GM23248 (cell line): Measurements from ENCODE around the gene PFKFB2. TPM values are rescaled to one million over a fixed set of nuclear protein-coding genes. Genes with fewer than 3 reads are reported as not detected.

Experiments
- DNase-seq: peaks from one replicate; pipeline ENCODE4 v3.0.0-alpha.2; 2015
- H2AFZ ChIP-seq: fragments of 200-600 bp; sonication (generic); 2 replicates; pipeline ENCODE4 v1.6.1; 2016; ENCODE audit warnings: antibody characterized with exemption
- H3F3A ChIP-seq: fragments of 200-600 bp; sonication (generic); 2 replicates; pipeline ENCODE4 v1.6.1; 2016; ENCODE audit warnings: mild to moderate bottlenecking, antibody characterized with exemption, mixed run types; ENCODE audit not compliant: insufficient read depth
- H3K27ac ChIP-seq: fragments of 200-600 bp; sonication (generic); 2 replicates; pipeline ENCODE4 v1.5.1; 2016; ENCODE audit warnings: mild to moderate bottlenecking
- H3K27me3 ChIP-seq: fragments of 200-600 bp; sonication (generic); replicated peaks from 2 replicates; pipeline ENCODE4 v1.6.1; 2016; ENCODE audit warnings: mild to moderate bottlenecking; ENCODE audit not compliant: insufficient read depth
- H3K36me3 ChIP-seq: fragments of 200-600 bp; sonication (generic); 2 replicates; pipeline ENCODE4 v1.6.1; 2016; ENCODE audit warnings: low read depth, mild to moderate bottlenecking
- H3K4me1 ChIP-seq: fragments of 200-600 bp; sonication (generic); 2 replicates; pipeline ENCODE4 v1.6.1; 2016; ENCODE audit warnings: mild to moderate bottlenecking; ENCODE audit not compliant: insufficient read depth
- H3K4me2 ChIP-seq: fragments of 200-600 bp; sonication (generic); one replicate; pipeline ENCODE4 v1.6.1; 2016; ENCODE audit warnings: mild to moderate bottlenecking; ENCODE audit not compliant: unreplicated experiment
- H3K4me3 ChIP-seq: fragments of 200-600 bp; sonication (generic); 2 replicates; pipeline ENCODE4 v1.5.1; 2016; ENCODE audit warnings: mild to moderate bottlenecking
- H3K79me2 ChIP-seq: fragments of 200-600 bp; sonication (generic); 2 replicates; pipeline ENCODE4 v1.6.1; 2016; ENCODE audit warnings: mild to moderate bottlenecking; ENCODE audit not compliant: insufficient read depth
- H3K9ac ChIP-seq: fragments of 200-600 bp; sonication (generic); 2 replicates; pipeline ENCODE4 v1.6.1; 2016; ENCODE audit warnings: mild to moderate bottlenecking
- H3K9me2 ChIP-seq: fragments of 200-600 bp; sonication (generic); 2 replicates; pipeline ENCODE4 v1.6.1; 2016; ENCODE audit warnings: mixed run types, mild to moderate bottlenecking, moderate library complexity; ENCODE audit not compliant: insufficient read depth
- H3K9me3 ChIP-seq: fragments of 200-600 bp; sonication (generic); one replicate; pipeline ENCODE4 v1.6.1; 2017; ENCODE audit warnings: low read depth
- H4K20me1 ChIP-seq: fragments of 200-600 bp; sonication (generic); 2 replicates; pipeline ENCODE4 v1.6.0; 2016; ENCODE audit not compliant: insufficient read depth
- EZH2 ChIP-seq: fragments of 200-600 bp; sonication (generic); IDR thresholded peaks from 2 replicates; pipeline ENCODE4 v1.6.1; 2018; ENCODE audit warnings: antibody characterized with exemption, mild to moderate bottlenecking; ENCODE audit not compliant: insufficient read depth, poor library complexity, severe bottlenecking
- EZH2phosphoT487 ChIP-seq: fragments of 200-600 bp; sonication (generic); IDR thresholded peaks from 2 replicates; pipeline ENCODE4 v1.6.1; 2018; ENCODE audit warnings: antibody characterized with exemption, moderate library complexity, mild to moderate bottlenecking, low read depth; ENCODE audit not compliant: insufficient read depth
- WGBS, 2 experiments: methylation state at CpG; one replicate each; pipeline ENCODE4 v1.1.6; 2015 to 2017; ENCODE audit warnings: low lambda C conversion rate in 2 of 2, low coverage in 1 of 2; ENCODE audit errors: missing lambda C conversion rate in 2 of 2; 5-methylcytosine and 5-hydroxymethylcytosine counted together
- in situ Hi-C: fragments of 300-500 bp; cut with MboI; formaldehyde crosslinking; loops from 2 replicates; pipeline ENCODE4 v1.15.0; 2020
- polyA plus RNA-seq: library from polyadenylated mRNA; unstranded; fragments of >200 nt; fragmentation: Nextera tagmentation; extraction: Ambion mirVana; gene quantifications from 2 replicates; pipeline ENCODE4 v1.2.1, GENCODE V29; 2016
- total RNA-seq: library from RNA; depleted of rRNA; stranded (reverse); fragments of >200 nt; shearing (Covaris generic); gene quantifications from 2 replicates; pipeline ENCODE4 v1.2.3, GENCODE V29; 2014; rRNA removed

Gene PFKFB2
- total and polyA plus RNA-seq, 2 experiments from 2014 or later = 1.6 to 4.2 TPM

- H3K4me1 ChIP-seq = no peaks in the 10 kb centered on the region
- DNase-seq = no peak
- no peak overlapping the region for H3K27ac ChIP-seq
- peaks cover 2% of the 10 kb centered on the region for H3K9me3 ChIP-seq
- no peak overlapping the region for H3K4me3 ChIP-seq
- no peaks in the 10 kb centered on the region for H3F3A ChIP-seq
- H3K9me2 ChIP-seq = no peaks in the 10 kb centered on the region
- no peaks in the 10 kb centered on the region for H4K20me1 ChIP-seq
- H3K36me3 ChIP-seq = no peaks in the 10 kb centered on the region
- 30 to 40% methylated on average over 3 of the region's 3 CpGs for WGBS, 2 experiments
- H3K9ac ChIP-seq = no peak overlapping the region
- no peaks in the 10 kb centered on the region for H3K79me2 ChIP-seq
- H3K27me3 ChIP-seq = no peaks in the 10 kb centered on the region; the same call in 1 of the 2 replicates
- H3K4me2 ChIP-seq = no peak overlapping the region
- in situ Hi-C loops = no loop called here
- H2AFZ ChIP-seq = no peak overlapping the region
- TF ChIP-seq EZH2 = no peak
- no peak for TF ChIP-seq EZH2phosphoT487
Measured at GRCh38 chr1:207124389-207124788, 71.3 kb downstream of the PFKFB2 start.

DNA sequence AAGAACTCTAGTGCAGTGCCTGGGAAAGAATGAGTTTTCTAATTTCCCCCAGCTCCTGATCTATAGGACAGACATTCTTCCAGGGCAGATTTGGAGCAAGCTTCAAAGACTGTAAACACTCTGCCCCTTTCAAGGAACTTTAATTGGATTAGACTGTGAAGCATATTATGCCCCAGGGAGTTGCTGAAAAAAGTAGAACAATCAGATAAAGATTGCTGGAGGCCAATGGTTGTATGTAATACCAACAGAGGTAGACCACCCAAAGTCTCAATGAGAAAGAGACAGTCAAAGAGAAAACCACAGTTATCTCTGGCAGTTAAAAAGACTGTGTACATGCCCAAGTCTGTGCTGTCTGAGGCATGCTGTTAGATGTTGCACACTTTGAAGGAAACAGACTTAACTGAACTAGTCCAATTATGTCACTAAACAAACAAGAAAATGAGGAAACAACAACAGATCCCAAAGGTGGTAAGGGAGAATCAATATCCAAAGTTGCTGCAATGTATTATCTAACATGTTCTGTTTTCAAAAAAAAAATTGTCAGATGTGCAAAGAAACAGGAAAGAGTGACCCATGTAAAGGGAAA is 75.4 kb downstream of the PFKFB2 start:
- Histone ChIP-seq H3K27ac (no peak overlapping the region), H3K4me1 (no peaks in the 10 kb centered on the region), H2AFZ (no peak overlapping the region), H4K20me1 (no peaks in the 10 kb centered on the region), H3K79me2 (no peaks in the 10 kb centered on the region), H3K27me3 (no peaks in the 10 kb centered on the region; the same call in 1 of the 2 replicates), H3K36me3 (no peaks in the 10 kb centered on the region), H3F3A (no peaks in the 10 kb centered on the region), H3K4me3 (no peak overlapping the region), H3K4me2 (no peak overlapping the region), H3K9ac (no peak overlapping the region), H3K9me3 (peaks cover 4% of the 10 kb centered on the region), H3K9me2 (no peaks in the 10 kb centered on the region)
- TF ChIP-seq EZH2 (no peak), EZH2phosphoT487 (no peak)
- no peak for DNase-seq
- in situ Hi-C loops = no loop called here

- Histone ChIP-seq H3K27me3 (no peaks in the 10 kb centered on the region; the same call in 1 of the 2 replicates), H3K79me2 (no peaks in the 10 kb centered on the region), H3K4me1 (no peaks in the 10 kb centered on the region), H3K4me3 (no peak overlapping the region), H3K36me3 (no peaks in the 10 kb centered on the region), H2AFZ (no peak overlapping the region), H3K27ac (no peak overlapping the region), H3K9me3 (peaks cover 4% of the 10 kb centered on the region), H3K9me2 (no peaks in the 10 kb centered on the region), H3K4me2 (no peak overlapping the region), H3K9ac (no peak overlapping the region), H3F3A (no peaks in the 10 kb centered on the region), H4K20me1 (no peaks in the 10 kb centered on the region)
- no peak for DNase-seq
- in situ Hi-C loops = no loop called here
- TF ChIP-seq EZH2 (no peak), EZH2phosphoT487 (no peak)
Measured at GRCh38 chr1:207129053-207129452, 76.0 kb downstream of the PFKFB2 start.

Other genes with a start within 250 kb of the PFKFB2 start
- gene IL20, start 187.7 kb upstream of the PFKFB2 start, total RNA-seq = 0.25 TPM in 1 of 2 replicates, not detected in the other
- not detected in 2 replicates for gene IL20, start 187.7 kb upstream of the PFKFB2 start, polyA plus RNA-seq
- 2.4 TPM in 1 of 2 replicates, not detected in the other for gene IL24, start 155.8 kb upstream of the PFKFB2 start, total RNA-seq
- 0.49 and 0.52 TPM in 2 replicates for gene IL24, start 155.8 kb upstream of the PFKFB2 start, polyA plus RNA-seq
- 1.2 TPM in 1 of 2 replicates, not detected in the other for gene FCMR, start 131.3 kb upstream of the PFKFB2 start, total RNA-seq
- 0.94 and 2.3 TPM in 2 replicates for gene FCMR, start 131.3 kb upstream of the PFKFB2 start, polyA plus RNA-seq
- gene PIGR, start 106.8 kb upstream of the PFKFB2 start, total RNA-seq = not detected in 2 replicates
- gene PIGR, start 106.8 kb upstream of the PFKFB2 start, polyA plus RNA-seq = not detected in 2 replicates
- gene FCAMR, start 82.8 kb upstream of the PFKFB2 start, total RNA-seq = not detected in 2 replicates
- gene FCAMR, start 82.8 kb upstream of the PFKFB2 start, polyA plus RNA-seq = not detected in 2 replicates
- gene C1orf116, start 20.5 kb upstream of the PFKFB2 start, total RNA-seq = not detected in 2 replicates
- not detected in 2 replicates for gene C1orf116, start 20.5 kb upstream of the PFKFB2 start, polyA plus RNA-seq
- 6.7 and 7.8 TPM in 2 replicates for gene YOD1, start 2.1 kb upstream of the PFKFB2 start, total RNA-seq
- gene YOD1, start 2.1 kb upstream of the PFKFB2 start, polyA plus RNA-seq = 2.4 TPM in 2 replicates
- not detected in 2 replicates for gene C4BPB, start 35.6 kb downstream of the PFKFB2 start, total RNA-seq
- not detected in 2 replicates for gene C4BPB, start 35.6 kb downstream of the PFKFB2 start, polyA plus RNA-seq
- gene C4BPA, start 51.0 kb downstream of the PFKFB2 start, total RNA-seq = not detected in 2 replicates
- not detected in 2 replicates for gene C4BPA, start 51.0 kb downstream of the PFKFB2 start, polyA plus RNA-seq